SK-N-SH (cell line): ENCODE data around the gene AR. TPM values are rescaled to one million over a fixed set of nuclear protein-coding genes. Genes with fewer than 3 reads are reported as not detected.

Experiments
- CTCF ChIA-PET: fragments of 300-600, 350-600 bp; formaldehyde crosslinking; extraction: SDS; loops from one replicate; lab custom pipeline; 2021; lab: Yijun Ruan, JAX
- POLR2A ChIA-PET: fragments of 350-600 bp; sonication (Branson Sonifier 250); formaldehyde crosslinking; extraction: SDS; loops from one replicate; lab custom pipeline; 2020; ENCODE audit warnings: antibody characterized with exemption, inconsistent platforms; lab: Yijun Ruan, JAX
- DNase-seq: peaks from one replicate; pipeline ENCODE4 v3.0.0; 2012
- H2AFZ ChIP-seq: fragments of 200-600 bp; sonication (generic); 2 replicates; pipeline ENCODE4 v1.8.1; 2016; ENCODE audit warnings: antibody characterized with exemption, mild to moderate bottlenecking, low read depth
- H3F3A ChIP-seq: fragments of 200-600 bp; sonication (generic); replicated peaks from 2 replicates; pipeline ENCODE3; 2016; ENCODE audit warnings: antibody characterized with exemption, mild to moderate bottlenecking; ENCODE audit not compliant: insufficient read depth
- H3K27ac ChIP-seq, 2 experiments: fragments of 200-500 bp in 1 of 2; fragments of 200-600 bp in 1 of 2; sonication (Bioruptor generic) in 1 of 2; sonication (generic), shearing (Covaris generic) in 1 of 2; 2 replicates each; pipeline versions ENCODE4 v1.5.1 to v1.6.1; 2014 to 2016; ENCODE audit warnings: low read depth in 2 of 2, inconsistent platforms in 1 of 2, low read length in 1 of 2, mild to moderate bottlenecking in 1 of 2, mixed read lengths in 1 of 2
- H3K27me3 ChIP-seq: fragments of 200-600 bp; sonication (generic), shearing (Covaris generic); 2 replicates; pipeline ENCODE4 v1.6.1; 2016; ENCODE audit warnings: mixed run types; ENCODE audit not compliant: insufficient read depth
- H3K36me3 ChIP-seq, 2 experiments: fragments of 200-500 bp in 1 of 2; fragments of 200-600 bp in 1 of 2; sonication (Bioruptor generic) in 1 of 2; sonication (generic) in 1 of 2; replicated peaks in 1 of 2; 2 replicates each; pipeline versions ENCODE3 to v1.5.1; 2014 to 2016; ENCODE audit warnings: low read length in 1 of 2, mild to moderate bottlenecking in 1 of 2; ENCODE audit not compliant: insufficient read depth in 2 of 2, control insufficient read depth in 1 of 2
- H3K4me1 ChIP-seq, 2 experiments: fragments of 200-500 bp in 1 of 2; fragments of 200-600 bp in 1 of 2; sonication (Bioruptor generic) in 1 of 2; sonication (generic), shearing (Covaris generic) in 1 of 2; 2 replicates each; pipeline versions ENCODE4 v1.5.1 to v1.6.1; 2014 to 2016; ENCODE audit warnings: low read depth in 1 of 2, low read length in 1 of 2, mixed run types in 1 of 2; ENCODE audit not compliant: insufficient read depth in 2 of 2, control insufficient read depth in 1 of 2
- H3K4me2 ChIP-seq: fragments of 200-600 bp; sonication (generic), shearing (Covaris generic); 2 replicates; pipeline ENCODE4 v1.6.1; 2017; ENCODE audit warnings: mixed run types
- H3K4me3 ChIP-seq, 2 experiments: fragments of 200-500 bp in 1 of 2; fragments of 200-600 bp in 1 of 2; sonication (Bioruptor generic) in 1 of 2; sonication (generic), shearing (Covaris generic) in 1 of 2; 2 replicates each; pipeline versions ENCODE4 v1.5.1 to v1.8.1; 2014 to 2016; ENCODE audit warnings: low read depth in 2 of 2, inconsistent platforms in 1 of 2, low read length in 1 of 2, mild to moderate bottlenecking in 1 of 2, mixed read lengths in 1 of 2, moderate library complexity in 1 of 2
- H3K79me2 ChIP-seq: fragments of 200-600 bp; sonication (generic); 2 replicates; pipeline ENCODE4 v1.8.1; 2017; ENCODE audit warnings: mild to moderate bottlenecking; ENCODE audit not compliant: insufficient read depth
- H3K9ac ChIP-seq: fragments of 200-600 bp; sonication (generic); 2 replicates; pipeline ENCODE4 v1.6.1; 2017; ENCODE audit warnings: mixed run types
- H3K9me2 ChIP-seq: fragments of 200-600 bp; sonication (generic); 2 replicates; pipeline ENCODE4 v1.6.1; 2017; ENCODE audit warnings: mixed run types
- H3K9me3 ChIP-seq: fragments of 200-600 bp; sonication (generic); 2 replicates; pipeline ENCODE4 v1.6.1; 2017; ENCODE audit warnings: mixed run types, mild to moderate bottlenecking, moderate library complexity
- H4K20me1 ChIP-seq: fragments of 200-600 bp; sonication (generic); 2 replicates; pipeline ENCODE4 v1.6.1; 2017; ENCODE audit warnings: mild to moderate bottlenecking, mixed run types; ENCODE audit not compliant: insufficient read depth
- CHD2 ChIP-seq: fragments of 150-350 bp; IDR thresholded peaks from 2 replicates; pipeline ENCODE4 v1.6.1; 2018; ENCODE audit warnings: low read length; ENCODE audit not compliant: partially characterized antibody
- CTCF ChIP-seq: fragments of 200-600 bp; sonication (generic); IDR thresholded peaks from 2 replicates; pipeline ENCODE4 v1.6.1; 2017; ENCODE audit warnings: antibody characterized with exemption, mild to moderate bottlenecking, moderate library complexity
- ELF1 ChIP-seq: IDR thresholded peaks from 2 replicates; pipeline ENCODE4 v1.4.0; 2012
- EP300 ChIP-seq, 2 experiments: IDR thresholded peaks; 2 replicates each; pipeline versions ENCODE4 v1.4.0 to v1.6.1; 2012; ENCODE audit warnings: borderline replicate concordance in 1 of 2, low read depth in 1 of 2, low read length in 1 of 2
- EZH2phosphoT487 ChIP-seq: fragments of 200-600 bp; sonication (generic); IDR thresholded peaks from 2 replicates; pipeline ENCODE4 v1.6.1; 2017; ENCODE audit warnings: low read depth, mixed run types, mild to moderate bottlenecking, antibody characterized with exemption, moderate library complexity, borderline replicate concordance
- FOSL2 ChIP-seq: IDR thresholded peaks from 2 replicates; pipeline ENCODE4 v1.4.0; 2012; ENCODE audit warnings: low read depth, mild to moderate bottlenecking, moderate library complexity, borderline replicate concordance
- FOXM1 ChIP-seq: IDR thresholded peaks from 2 replicates; pipeline ENCODE4 v1.4.0; 2012; ENCODE audit warnings: low read depth, mild to moderate bottlenecking
- GATA2 ChIP-seq: sonication (generic); formaldehyde crosslinking; IDR thresholded peaks from 2 replicates; pipeline ENCODE4 v1.5.0; 2020; ENCODE audit warnings: mild to moderate bottlenecking, missing genetic modification reagents
- IRF3 ChIP-seq: fragments of 150-350 bp; IDR thresholded peaks from 2 replicates; pipeline ENCODE4 v1.6.1; 2016; ENCODE audit warnings: mild to moderate bottlenecking, low read depth, low read length
- JUND ChIP-seq: IDR thresholded peaks from 2 replicates; pipeline ENCODE4 v1.4.0; 2012
- MAX ChIP-seq: IDR thresholded peaks from 2 replicates; pipeline ENCODE4 v1.4.0; 2012; ENCODE audit warnings: low read depth
- MEF2A ChIP-seq: IDR thresholded peaks from 2 replicates; pipeline ENCODE4 v1.4.0; 2012; ENCODE audit warnings: low read depth, borderline replicate concordance
- REST ChIP-seq: IDR thresholded peaks from 2 replicates; pipeline ENCODE4 v1.6.1; 2012; ENCODE audit warnings: mild to moderate bottlenecking, low read depth, low read length, moderate library complexity
- SIN3A ChIP-seq: IDR thresholded peaks from 2 replicates; pipeline ENCODE4 v1.6.1; 2012; ENCODE audit warnings: low read depth, mild to moderate bottlenecking, low read length, moderate library complexity, borderline replicate concordance
- TEAD4 ChIP-seq: IDR thresholded peaks from 2 replicates; pipeline ENCODE4 v1.4.0; 2012; ENCODE audit warnings: mild to moderate bottlenecking, borderline replicate concordance; ENCODE audit not compliant: insufficient read depth
- WGBS: methylation state at CpG from one replicate; pipeline ENCODE4 v1.1.6; 2017; ENCODE audit warnings: low lambda C conversion rate; 5-methylcytosine and 5-hydroxymethylcytosine counted together
- polyA plus RNA-seq, 3 experiments: library from polyadenylated mRNA; depleted of rRNA; stranded (reverse); fragments of >200 nt; gene quantifications; 2 replicates each; pipeline ENCODE4 v1.2.3, GENCODE V29; 2012

Gene AR
- polyA plus RNA-seq, 1 of the 3 experiments (the other 2 are of a cell fraction) = not detected

- CTCF ChIA-PET = no interaction called here
- 7% methylated on average over 2 of the region's 2 CpGs for WGBS
- no peak overlapping the region for H3K9ac ChIP-seq
These were observed 186.5 kb downstream of the AR start for GRCh38 chrX:67730296-67730695.

More at GRCh38 chrX:67730296-67730695, 186.5 kb downstream of the AR start:
- no peaks in the 10 kb centered on the region for H4K20me1 ChIP-seq
- no peak for TF ChIP-seq TEAD4
- no peak for TF ChIP-seq FOSL2
- TF ChIP-seq EP300 (IDR thresholded peaks at IDR 0.05; ENCODE audit: borderline replicate concordance in 1 of 2, low read depth in 1 of 2, low read length in 1 of 2) = no peak
- no peak for TF ChIP-seq IRF3
- no peak for TF ChIP-seq MEF2A
- no peak for TF ChIP-seq EZH2phosphoT487
- no peak for TF ChIP-seq JUND
- no peak for TF ChIP-seq CHD2
- no peak for TF ChIP-seq GATA2 (CRISPR knock-in tag)
- TF ChIP-seq MAX = no peak
- TF ChIP-seq FOXM1 = no peak
- TF ChIP-seq SIN3A = no peak
- no peak for TF ChIP-seq ELF1
- TF ChIP-seq REST = no peak
- TF ChIP-seq CTCF = no peak
- H3K4me1 ChIP-seq = no peaks in the 10 kb centered on the region
- H3K4me3 ChIP-seq = no peak overlapping the region
- H3K9me2 ChIP-seq = no peaks in the 10 kb centered on the region
- H3K79me2 ChIP-seq = no peaks in the 10 kb centered on the region
- POLR2A ChIA-PET = no interaction called here
- no peaks in the 10 kb centered on the region for H3K27me3 ChIP-seq
- no peak overlapping the region for H3K27ac ChIP-seq
- H3F3A ChIP-seq = no peaks in the 10 kb centered on the region
- no peak overlapping the region for H2AFZ ChIP-seq
- DNase-seq = no peak
- H3K4me2 ChIP-seq = no peak overlapping the region
- H3K36me3 ChIP-seq = no peaks in the 10 kb centered on the region
- H3K9me3 ChIP-seq = no peaks in the 10 kb centered on the region
